ENCODE results near the gene CARNS1. TPM values are rescaled to one million over a fixed set of nuclear protein-coding genes. Genes with fewer than 3 reads are reported as not detected.
A peak's percentile ranks its signal among the peaks of the same experiment; 100 is the strongest.

The CARNS1 gene
- total RNA-seq, 1 donor from 2014 or later, result 0.23 TPM

DNA sequence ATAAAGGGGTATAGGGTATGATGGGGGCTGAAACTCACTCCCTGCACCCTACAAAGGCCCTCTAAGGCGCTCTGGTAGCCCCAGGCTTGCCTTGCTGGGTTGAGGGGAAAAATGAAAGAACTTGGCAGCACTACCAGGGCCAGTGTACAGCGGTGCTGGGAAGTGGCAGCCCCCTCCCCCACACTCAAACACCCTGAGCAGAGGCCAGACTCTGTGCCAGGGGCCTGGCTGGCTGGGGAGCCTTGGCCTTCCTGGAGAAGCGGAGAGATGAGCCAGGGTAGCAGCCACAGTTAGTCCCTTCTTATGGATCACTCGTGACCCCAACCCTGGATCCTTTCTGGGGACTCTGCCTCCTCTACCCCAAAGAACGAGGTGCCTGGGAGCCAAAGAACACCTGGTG, 50.9 kb downstream of the CARNS1 start:
- no peak overlapping the region for H2AFZ ChIP-seq (ENCODE audit: low read depth, low read length)
- peaks cover 4% of the 10 kb centered on the region for H3K4me1 Mint-ChIP-seq (ENCODE audit: low read depth, unreplicated experiment)

DNA sequence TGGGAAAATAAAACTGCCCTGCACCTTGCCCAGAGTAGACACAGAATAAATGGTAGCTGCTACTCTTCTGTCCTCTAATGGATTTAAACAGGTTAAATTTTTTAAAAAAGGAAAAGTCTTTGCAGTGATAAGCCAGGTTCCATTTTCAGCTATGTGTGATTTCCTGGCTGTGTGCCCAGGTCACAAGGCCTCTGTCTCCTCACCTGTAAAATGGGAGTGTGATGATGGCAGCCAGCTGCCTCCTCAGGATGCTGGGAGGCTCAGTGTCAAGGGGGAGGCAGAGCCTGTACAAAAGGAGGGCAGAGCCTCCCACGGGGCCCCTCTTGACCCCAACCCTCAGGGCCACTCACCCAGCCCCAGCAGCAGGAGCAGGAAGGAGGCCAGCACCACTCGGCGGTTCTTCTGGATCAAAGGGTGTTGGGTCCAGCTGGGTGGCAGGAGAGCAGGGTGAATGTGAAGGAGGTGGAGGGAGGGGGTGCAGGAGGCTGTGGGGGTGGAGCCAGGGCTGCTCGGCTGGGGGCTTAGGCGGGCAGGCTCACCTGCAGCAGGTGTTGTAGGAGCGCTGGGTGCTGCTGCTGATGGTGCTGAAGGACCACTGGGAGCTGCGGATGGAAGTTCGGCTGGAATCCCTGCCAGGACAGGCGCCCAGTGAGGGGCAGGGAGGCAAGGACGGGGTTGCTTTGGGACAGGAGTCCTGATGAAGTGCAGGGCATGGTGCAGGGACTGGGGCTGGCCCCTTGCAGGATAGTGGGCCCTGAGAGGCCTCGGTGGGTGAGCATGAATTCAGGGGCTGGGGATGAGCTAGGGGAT, 51.7 kb downstream of the CARNS1 start:
- H3K4me1 ChIP-seq (ENCODE audit: insufficient read depth, low read length), result peaks cover 16% of the 10 kb centered on the region
- H2AFZ ChIP-seq (ENCODE audit: low read depth, low read length), result no peak overlapping the region
- no peak for DNase-seq (ENCODE audit: low read depth)
- H3K4me3 ChIP-seq (ENCODE audit: insufficient read depth, low read depth, low read length), result no peak overlapping the region
- H3K36me3 Mint-ChIP-seq (ENCODE audit: low read depth, unreplicated experiment), result peaks cover 5% of the 10 kb centered on the region
- peak overlapping the region; percentile 58 for H3K4me3 Mint-ChIP-seq (ENCODE audit: unreplicated experiment)
- H3K4me2 ChIP-seq (ENCODE audit: low read length), result peak overlapping the region; percentile 89
- H3K9me3 Mint-ChIP-seq (ENCODE audit: unreplicated experiment), result no peaks in the 10 kb centered on the region
- H3K79me2 ChIP-seq (ENCODE audit: insufficient read depth, low read length), result peaks cover 9% of the 10 kb centered on the region
- peaks cover 4% of the 10 kb centered on the region for H3K4me1 Mint-ChIP-seq (ENCODE audit: low read depth, unreplicated experiment)
- TF ChIP-seq EZH2 (IDR thresholded peaks at IDR 0.05; ENCODE audit: insufficient read depth, low read length), result no peak
- TF ChIP-seq, protein P1, sequence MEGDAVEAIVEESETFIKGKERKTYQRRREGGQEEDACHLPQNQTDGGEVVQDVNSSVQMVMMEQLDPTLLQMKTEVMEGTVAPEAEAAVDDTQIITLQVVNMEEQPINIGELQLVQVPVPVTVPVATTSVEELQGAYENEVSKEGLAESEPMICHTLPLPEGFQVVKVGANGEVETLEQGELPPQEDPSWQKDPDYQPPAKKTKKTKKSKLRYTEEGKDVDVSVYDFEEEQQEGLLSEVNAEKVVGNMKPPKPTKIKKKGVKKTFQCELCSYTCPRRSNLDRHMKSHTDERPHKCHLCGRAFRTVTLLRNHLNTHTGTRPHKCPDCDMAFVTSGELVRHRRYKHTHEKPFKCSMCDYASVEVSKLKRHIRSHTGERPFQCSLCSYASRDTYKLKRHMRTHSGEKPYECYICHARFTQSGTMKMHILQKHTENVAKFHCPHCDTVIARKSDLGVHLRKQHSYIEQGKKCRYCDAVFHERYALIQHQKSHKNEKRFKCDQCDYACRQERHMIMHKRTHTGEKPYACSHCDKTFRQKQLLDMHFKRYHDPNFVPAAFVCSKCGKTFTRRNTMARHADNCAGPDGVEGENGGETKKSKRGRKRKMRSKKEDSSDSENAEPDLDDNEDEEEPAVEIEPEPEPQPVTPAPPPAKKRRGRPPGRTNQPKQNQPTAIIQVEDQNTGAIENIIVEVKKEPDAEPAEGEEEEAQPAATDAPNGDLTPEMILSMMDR (IDR thresholded peaks at IDR 0.05; ENCODE audit: insufficient read depth, low read depth, low read length), result no peak
- H3K27ac ChIP-seq (ENCODE audit: low read depth, low read length), result no peak overlapping the region
- no peaks in the 10 kb centered on the region for H3K27me3 ChIP-seq (ENCODE audit: insufficient read depth, low read length)
- no peaks in the 10 kb centered on the region for H3K36me3 ChIP-seq (ENCODE audit: insufficient read depth, low read length)
- no peak overlapping the region for H3K9ac ChIP-seq (ENCODE audit: low read length)
- no peaks in the 10 kb centered on the region for H3K27me3 Mint-ChIP-seq (ENCODE audit: low read depth, unreplicated experiment)
- no peaks in the 10 kb centered on the region for H4K20me1 ChIP-seq (ENCODE audit: insufficient read depth, low read length)
- H3K27ac Mint-ChIP-seq (ENCODE audit: unreplicated experiment), result no peak overlapping the region
- FAIRE-seq, result no peak
- H3K9me3 ChIP-seq (ENCODE audit: insufficient read depth, low read depth, low read length), result no peaks in the 10 kb centered on the region

More for the DNA sequence above, 50.9 kb downstream of the CARNS1 start:
- no peak overlapping the region for H3K4me3 ChIP-seq (ENCODE audit: insufficient read depth, low read depth, low read length)
- no peak overlapping the region for H3K9ac ChIP-seq (ENCODE audit: low read length)
- FAIRE-seq (no peak), DNase-seq (ENCODE audit: low read depth) (no peak)
- peaks cover 9% of the 10 kb centered on the region for H3K79me2 ChIP-seq (ENCODE audit: insufficient read depth, low read length)
- no peaks in the 10 kb centered on the region for H3K27me3 ChIP-seq (ENCODE audit: insufficient read depth, low read length)
- no peak overlapping the region for H3K27ac Mint-ChIP-seq (ENCODE audit: unreplicated experiment)
- no peaks in the 10 kb centered on the region for H4K20me1 ChIP-seq (ENCODE audit: insufficient read depth, low read length)
- H3K9me3 Mint-ChIP-seq (ENCODE audit: unreplicated experiment), result no peaks in the 10 kb centered on the region
- no peaks in the 10 kb centered on the region for H3K9me3 ChIP-seq (ENCODE audit: insufficient read depth, low read depth, low read length)
- peaks cover 16% of the 10 kb centered on the region for H3K4me1 ChIP-seq (ENCODE audit: insufficient read depth, low read length)
- H3K27ac ChIP-seq (ENCODE audit: low read depth, low read length), result no peak overlapping the region
- peaks cover 5% of the 10 kb centered on the region for H3K36me3 Mint-ChIP-seq (ENCODE audit: low read depth, unreplicated experiment)
- TF ChIP-seq, protein P1 (IDR thresholded peaks at IDR 0.05; ENCODE audit: insufficient read depth, low read depth, low read length), result no peak
- no peak overlapping the region for H3K4me2 ChIP-seq (ENCODE audit: low read length)
- no peaks in the 10 kb centered on the region for H3K36me3 ChIP-seq (ENCODE audit: insufficient read depth, low read length)
- no peaks in the 10 kb centered on the region for H3K27me3 Mint-ChIP-seq (ENCODE audit: low read depth, unreplicated experiment)
- H3K4me3 Mint-ChIP-seq (ENCODE audit: unreplicated experiment), result no peak overlapping the region

DNA sequence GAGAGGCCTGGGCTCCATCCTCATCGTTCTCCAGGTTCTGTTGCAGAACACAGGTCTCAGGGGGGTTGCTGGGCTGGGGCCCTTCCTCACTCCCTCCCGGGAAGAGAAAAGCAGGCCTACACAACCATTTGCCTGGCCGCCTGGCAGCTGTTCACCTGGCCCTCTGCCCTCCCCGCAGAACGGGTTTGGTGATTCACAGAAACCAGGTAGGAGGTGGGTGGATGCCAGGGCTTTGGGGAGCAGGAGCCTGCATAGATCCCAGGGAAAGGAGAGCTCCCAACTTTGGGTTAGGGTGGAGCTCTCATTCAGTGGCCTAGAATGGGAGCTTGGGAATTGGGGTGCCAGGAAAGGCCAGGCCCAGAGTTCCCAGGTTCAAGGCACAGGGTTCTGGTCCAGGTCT, 52.6 kb downstream of the CARNS1 start:
- Histone ChIP-seq H3K4me3 (ENCODE audit: insufficient read depth, low read depth, low read length) (peak overlapping the region; percentile 72), H3K79me2 (ENCODE audit: insufficient read depth, low read length) (peaks cover 9% of the 10 kb centered on the region), H2AFZ (ENCODE audit: low read depth, low read length) (no peak overlapping the region), H3K27ac (ENCODE audit: low read depth, low read length) (no peak overlapping the region), H3K4me2 (ENCODE audit: low read length) (peak overlapping the region; percentile 89), H3K4me1 (ENCODE audit: insufficient read depth, low read length) (peaks cover 16% of the 10 kb centered on the region), H3K27me3 (ENCODE audit: insufficient read depth, low read length) (no peaks in the 10 kb centered on the region), H3K36me3 (ENCODE audit: insufficient read depth, low read length) (no peaks in the 10 kb centered on the region), H3K9me3 (ENCODE audit: insufficient read depth, low read depth, low read length) (no peaks in the 10 kb centered on the region), H4K20me1 (ENCODE audit: insufficient read depth, low read length) (no peaks in the 10 kb centered on the region), H3K9ac (ENCODE audit: low read length) (peak overlapping the region; percentile 89)
- DNase-seq (ENCODE audit: low read depth), result peak; percentile 20
- H3K36me3 Mint-ChIP-seq (ENCODE audit: low read depth, unreplicated experiment), result peaks cover 5% of the 10 kb centered on the region
- H3K9me3 Mint-ChIP-seq (ENCODE audit: unreplicated experiment), result no peaks in the 10 kb centered on the region
- peak overlapping the region; percentile 69 for H3K27ac Mint-ChIP-seq (ENCODE audit: unreplicated experiment)
- peak overlapping the region; percentile 89 for H3K4me3 Mint-ChIP-seq (ENCODE audit: unreplicated experiment)
- FAIRE-seq, result no peak
- no peaks in the 10 kb centered on the region for H3K27me3 Mint-ChIP-seq (ENCODE audit: low read depth, unreplicated experiment)
- peaks cover 4% of the 10 kb centered on the region for H3K4me1 Mint-ChIP-seq (ENCODE audit: low read depth, unreplicated experiment)
- TF ChIP-seq EZH2 (IDR thresholded peaks at IDR 0.05; ENCODE audit: insufficient read depth, low read length), result no peak
- TF ChIP-seq, protein P1 (IDR thresholded peaks at IDR 0.05; ENCODE audit: insufficient read depth, low read depth, low read length), result no peak

All from astrocyte (in vitro differentiated cells and primary cell).